Measurements from ENCODE around the gene TSGA10.
"Not testable (repeated sequence)": the region's sequence is repeated elsewhere in the genome, so short reads cannot be mapped to it uniquely, and the experiment has no call there.

The TSGA10 gene

DNA sequence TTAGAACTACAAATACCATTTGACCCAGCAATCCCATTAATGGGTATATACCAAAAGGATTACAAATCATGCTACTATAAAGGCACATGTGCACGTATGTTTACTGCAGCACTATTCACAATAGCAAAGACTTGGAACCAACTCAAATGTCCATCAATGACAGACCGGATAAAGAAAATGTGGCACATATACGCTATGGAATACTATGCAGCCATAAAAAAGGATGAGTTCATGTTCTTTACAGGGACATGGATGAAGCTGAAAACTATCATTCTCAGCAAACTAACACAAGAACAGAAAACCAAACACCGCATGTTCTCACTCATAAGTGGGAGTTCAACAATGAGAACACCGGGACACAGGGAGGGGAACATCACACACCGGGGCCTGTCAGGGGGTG is 105.6 kb downstream of the TSGA10 start:
- TF ChIP-seq ZNF146 (tag by site-specific recombination; IDR thresholded peaks at IDR 0.05) = peak; percentile 55
- H3K27ac ChIP-seq (ENCODE audit: extremely low read depth, low read depth, low read length); POLR2A ChIA-PET; H3K36me3 ChIP-seq (ENCODE audit: control insufficient read depth in 2 of 2, insufficient read depth in 1 of 2, low read length in 2 of 2); H3K4me1 ChIP-seq (ENCODE audit: control insufficient read depth, insufficient read depth, low read length); H3K9me3 ChIP-seq (ENCODE audit: control insufficient read depth, insufficient read depth, low read depth, low read length); H3K4me3 ChIP-seq (ENCODE audit: low read depth, low read length); CTCF ChIA-PET: not testable (repeated sequence)

DNA sequence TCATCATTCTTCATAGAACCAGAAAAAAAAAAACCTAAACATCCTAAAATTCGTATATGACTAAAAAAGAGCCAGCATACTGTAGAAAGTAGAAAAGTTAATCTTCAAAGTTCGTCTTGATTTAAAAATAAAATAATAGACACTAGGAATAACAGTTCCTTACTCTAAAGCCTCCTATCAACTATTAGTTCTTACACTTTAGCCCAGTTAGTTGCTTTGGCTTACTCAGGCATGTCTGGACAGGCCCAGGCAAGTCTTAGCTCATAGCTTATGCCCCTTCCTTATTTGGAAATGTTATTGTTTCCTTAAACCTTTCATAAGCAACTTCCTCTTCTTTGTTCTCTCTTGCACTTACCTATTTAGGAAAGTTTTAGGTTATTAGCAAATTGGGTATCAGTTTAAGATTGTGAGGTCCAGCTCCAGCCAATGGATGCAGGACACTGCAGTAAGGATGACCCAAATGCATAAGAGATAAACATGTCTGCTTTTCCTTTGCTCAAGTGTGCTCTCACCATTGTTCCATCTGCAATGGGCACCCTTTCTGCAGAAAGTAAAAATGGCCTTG is 113.9 kb downstream of the TSGA10 start:
- TF ChIP-seq, protein P1, sequence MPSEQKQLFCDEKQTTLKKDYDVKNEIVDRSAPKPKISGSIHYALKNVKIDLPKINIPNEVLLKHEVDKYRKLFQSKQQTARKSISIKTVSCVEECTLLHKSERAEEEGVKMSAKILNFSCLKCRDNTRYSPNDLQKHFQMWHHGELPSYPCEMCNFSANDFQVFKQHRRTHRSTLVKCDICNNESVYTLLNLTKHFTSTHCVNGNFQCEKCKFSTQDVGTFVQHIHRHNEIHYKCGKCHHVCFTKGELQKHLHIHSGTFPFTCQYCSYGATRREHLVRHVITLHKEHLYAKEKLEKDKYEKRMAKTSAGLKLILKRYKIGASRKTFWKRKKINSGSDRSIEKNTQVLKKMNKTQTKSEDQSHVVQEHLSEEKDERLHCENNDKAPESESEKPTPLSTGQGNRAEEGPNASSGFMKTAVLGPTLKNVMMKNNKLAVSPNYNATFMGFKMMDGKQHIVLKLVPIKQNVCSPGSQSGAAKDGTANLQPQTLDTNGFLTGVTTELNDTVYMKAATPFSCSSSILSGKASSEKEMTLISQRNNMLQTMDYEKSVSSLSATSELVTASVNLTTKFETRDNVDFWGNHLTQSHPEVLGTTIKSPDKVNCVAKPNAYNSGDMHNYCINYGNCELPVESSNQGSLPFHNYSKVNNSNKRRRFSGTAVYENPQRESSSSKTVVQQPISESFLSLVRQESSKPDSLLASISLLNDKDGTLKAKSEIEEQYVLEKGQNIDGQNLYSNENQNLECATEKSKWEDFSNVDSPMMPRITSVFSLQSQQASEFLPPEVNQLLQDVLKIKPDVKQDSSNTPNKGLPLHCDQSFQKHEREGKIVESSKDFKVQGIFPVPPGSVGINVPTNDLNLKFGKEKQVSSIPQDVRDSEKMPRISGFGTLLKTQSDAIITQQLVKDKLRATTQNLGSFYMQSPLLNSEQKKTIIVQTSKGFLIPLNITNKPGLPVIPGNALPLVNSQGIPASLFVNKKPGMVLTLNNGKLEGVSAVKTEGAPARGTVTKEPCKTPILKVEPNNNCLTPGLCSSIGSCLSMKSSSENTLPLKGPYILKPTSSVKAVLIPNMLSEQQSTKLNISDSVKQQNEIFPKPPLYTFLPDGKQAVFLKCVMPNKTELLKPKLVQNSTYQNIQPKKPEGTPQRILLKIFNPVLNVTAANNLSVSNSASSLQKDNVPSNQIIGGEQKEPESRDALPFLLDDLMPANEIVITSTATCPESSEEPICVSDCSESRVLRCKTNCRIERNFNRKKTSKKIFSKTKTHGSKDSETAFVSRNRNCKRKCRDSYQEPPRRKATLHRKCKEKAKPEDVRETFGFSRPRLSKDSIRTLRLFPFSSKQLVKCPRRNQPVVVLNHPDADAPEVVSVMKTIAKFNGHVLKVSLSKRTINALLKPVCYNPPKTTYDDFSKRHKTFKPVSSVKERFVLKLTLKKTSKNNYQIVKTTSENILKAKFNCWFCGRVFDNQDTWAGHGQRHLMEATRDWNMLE (tag by site-specific recombination; conservative IDR thresholded peaks at IDR 0.05; ENCODE audit: low read depth) = peak; percentile 10; the same call in 1 of the 2 replicates
- TF ChIP-seq SETDB1 (IDR thresholded peaks at IDR 0.05; ENCODE audit: insufficient read length, low read length) = peak; percentile 84
- POLR2A ChIA-PET; CTCF ChIA-PET; H3K27ac ChIP-seq (ENCODE audit: extremely low read depth, low read depth, low read length); H3K9me3 ChIP-seq (ENCODE audit: control insufficient read depth, insufficient read depth, low read depth, low read length); H3K4me1 ChIP-seq (ENCODE audit: control insufficient read depth, insufficient read depth, low read length); H3K36me3 ChIP-seq (ENCODE audit: control insufficient read depth in 2 of 2, insufficient read depth in 1 of 2, low read length in 2 of 2); H3K4me3 ChIP-seq (ENCODE audit: low read depth, low read length): not testable (repeated sequence)

DNA sequence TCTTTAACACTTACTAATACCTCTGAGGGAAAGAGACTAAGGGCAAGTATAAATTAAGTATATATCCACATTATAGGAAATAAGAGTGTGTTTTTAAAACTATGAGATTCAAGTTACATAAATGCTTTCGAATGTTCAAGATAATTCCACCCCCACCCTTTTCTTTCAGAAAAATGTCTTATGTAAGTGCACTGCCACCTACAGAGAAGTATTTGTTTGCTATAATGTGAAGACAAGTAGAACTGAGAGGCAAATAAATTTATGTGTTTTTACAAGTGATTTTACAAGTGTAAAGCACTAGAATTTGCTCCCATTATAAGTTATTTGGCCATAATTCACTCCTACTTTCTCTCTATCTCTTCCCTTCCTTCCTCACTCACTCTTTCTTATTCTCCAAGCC is 118.8 kb downstream of the TSGA10 start:
- Histone ChIP-seq H3K4me3 (ENCODE audit: low read depth, low read length) (no peak overlapping the region), H3K36me3 (ENCODE audit: control insufficient read depth in 2 of 2, insufficient read depth in 1 of 2, low read length in 2 of 2) (no peaks in the 10 kb centered on the region), H3K9me3 (ENCODE audit: control insufficient read depth, insufficient read depth, low read depth, low read length) (no peaks in the 10 kb centered on the region), H3K27ac (ENCODE audit: extremely low read depth, low read depth, low read length) (no peak overlapping the region), H3K4me1 (ENCODE audit: control insufficient read depth, insufficient read depth, low read length) (peaks cover 5% of the 10 kb centered on the region; the same call in 1 of the 2 replicates)
- CTCF ChIA-PET = no interaction called here
- TF ChIP-seq, protein P2, sequence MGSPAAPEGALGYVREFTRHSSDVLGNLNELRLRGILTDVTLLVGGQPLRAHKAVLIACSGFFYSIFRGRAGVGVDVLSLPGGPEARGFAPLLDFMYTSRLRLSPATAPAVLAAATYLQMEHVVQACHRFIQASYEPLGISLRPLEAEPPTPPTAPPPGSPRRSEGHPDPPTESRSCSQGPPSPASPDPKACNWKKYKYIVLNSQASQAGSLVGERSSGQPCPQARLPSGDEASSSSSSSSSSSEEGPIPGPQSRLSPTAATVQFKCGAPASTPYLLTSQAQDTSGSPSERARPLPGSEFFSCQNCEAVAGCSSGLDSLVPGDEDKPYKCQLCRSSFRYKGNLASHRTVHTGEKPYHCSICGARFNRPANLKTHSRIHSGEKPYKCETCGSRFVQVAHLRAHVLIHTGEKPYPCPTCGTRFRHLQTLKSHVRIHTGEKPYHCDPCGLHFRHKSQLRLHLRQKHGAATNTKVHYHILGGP (tag by site-specific recombination; IDR thresholded peaks at IDR 0.05) = 0 out of 2 replicates have a peak, but pooled peaks have one; percentile 5
- TF ChIP-seq ZNF214 (tag by site-specific recombination; IDR thresholded peaks at IDR 0.05; ENCODE audit: borderline replicate concordance) = no peak
- TF ChIP-seq PRDM1 (tag by site-specific recombination; IDR thresholded peaks at IDR 0.05) = 0 out of 2 replicates have a peak, but pooled peaks have one; percentile 19
- TF ChIP-seq ZNF549 (tag by site-specific recombination; IDR thresholded peaks at IDR 0.05) = no peak
- 0 out of 2 replicates have a peak, but pooled peaks have one; percentile 13 for TF ChIP-seq ZFHX2 (tag by site-specific recombination; conservative IDR thresholded peaks at IDR 0.05)
- no peak for TF ChIP-seq ZFP69B (tag by site-specific recombination; IDR thresholded peaks at IDR 0.05)
- no peak for TF ChIP-seq ZNF175 (tag by site-specific recombination; IDR thresholded peaks at IDR 0.05)
- no peak for TF ChIP-seq ZIC2 (tag by site-specific recombination; IDR thresholded peaks at IDR 0.05)
- POLR2A ChIA-PET = no interaction called here

DNA sequence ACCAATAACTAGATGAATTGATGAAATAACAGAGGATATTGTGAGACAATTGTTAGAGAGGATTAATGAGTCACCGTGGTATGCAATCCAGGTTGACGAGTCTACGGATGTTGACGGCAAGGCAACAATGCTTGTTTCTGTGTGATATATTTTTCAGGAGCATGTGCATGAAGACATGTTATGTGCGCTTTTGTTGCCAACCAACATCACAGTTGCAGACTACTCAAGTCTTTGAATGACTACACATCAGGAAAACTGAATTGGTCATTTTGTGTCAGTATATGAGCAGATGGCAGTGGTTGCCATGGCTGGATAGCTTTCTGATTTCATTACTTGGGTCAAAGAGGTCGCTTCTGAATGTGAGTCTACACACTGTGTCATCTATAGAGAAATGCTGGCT is 122.0 kb downstream of the TSGA10 start:
- no peaks in the 10 kb centered on the region for H3K9me3 ChIP-seq (ENCODE audit: control insufficient read depth, insufficient read depth, low read depth, low read length)
- peaks cover 5% of the 10 kb centered on the region; the same call in 1 of the 2 replicates for H3K4me1 ChIP-seq (ENCODE audit: control insufficient read depth, insufficient read depth, low read length)
- ChIA-PET POLR2A (no interaction called here), CTCF (interaction anchor here (0.6 kb wide), 1 partner anchor 166 kb away, joined by 3 read pairs; no protein-coding TSS in a partner anchor)
- TF ChIP-seq ZNF610 (tag by site-specific recombination; IDR thresholded peaks at IDR 0.05; ENCODE audit: borderline replicate concordance) (no peak), ZNF23 (tag by site-specific recombination; IDR thresholded peaks at IDR 0.05; ENCODE audit: borderline replicate concordance) (no peak), ZNF202 (tag by site-specific recombination; IDR thresholded peaks at IDR 0.05; ENCODE audit: borderline replicate concordance) (no peak), ZNF174 (tag by site-specific recombination; IDR thresholded peaks at IDR 0.05) (no peak)
- H3K27ac ChIP-seq (ENCODE audit: extremely low read depth, low read depth, low read length) = no peak overlapping the region
- H3K36me3 ChIP-seq (ENCODE audit: control insufficient read depth in 2 of 2, insufficient read depth in 1 of 2, low read length in 2 of 2) = no peaks in the 10 kb centered on the region
- H3K4me3 ChIP-seq (ENCODE audit: low read depth, low read length) = no peak overlapping the region
